Memory B cell (primary cell): Measurements from ENCODE around the gene GPHN.
A peak's percentile ranks its signal among the peaks of the same experiment; 100 is the strongest.

Source experiments
- ATAC-seq: fragments of 150-1000 bp; cut with Tn5 transposase; 2 replicates; pipeline ENCODE4 v1.10.0; 2021; ENCODE audit warnings: low read depth, mild to moderate bottlenecking, moderate library complexity
- DNase-seq, 2 donors: peaks; one replicate each; pipeline ENCODE4 v3.0.0; 2022; ENCODE audit warnings: low spot score in 2 of 2
- H3K27ac Mint-ChIP-seq: one replicate; pipeline ENCODE4 v1.8.0; 2022; ENCODE audit warnings: mild to moderate bottlenecking, moderate library complexity, mixed read lengths
- H3K27me3 Mint-ChIP-seq: one replicate; pipeline ENCODE4 v1.8.0; 2022; ENCODE audit warnings: mixed read lengths
- H3K36me3 Mint-ChIP-seq: one replicate; pipeline ENCODE4 v1.8.0; 2022; ENCODE audit warnings: mild to moderate bottlenecking, mixed read lengths
- H3K4me1 Mint-ChIP-seq: one replicate; pipeline ENCODE4 v1.8.0; 2022; ENCODE audit warnings: mixed read lengths
- H3K4me3 Mint-ChIP-seq: one replicate; pipeline ENCODE4 v1.8.0; 2022; ENCODE audit warnings: mild to moderate bottlenecking, moderate library complexity, mixed read lengths
- H3K9me3 Mint-ChIP-seq: one replicate; pipeline ENCODE4 v1.8.0; 2022; ENCODE audit warnings: mixed read lengths

GPHN gene

GRCh38 chr14:67111022-67111421 is 603.1 kb downstream of the GPHN start:
- no peak overlapping the region for H3K4me3 Mint-ChIP-seq
- no peak overlapping the region for H3K27ac Mint-ChIP-seq
- DNase-seq: no peak
- H3K9me3 Mint-ChIP-seq: peaks cover 6% of the 10 kb centered on the region
- ATAC-seq: no peak
- H3K4me1 Mint-ChIP-seq: no peaks in the 10 kb centered on the region
- peaks cover 15% of the 10 kb centered on the region for H3K36me3 Mint-ChIP-seq
- no peaks in the 10 kb centered on the region for H3K27me3 Mint-ChIP-seq

DNA sequence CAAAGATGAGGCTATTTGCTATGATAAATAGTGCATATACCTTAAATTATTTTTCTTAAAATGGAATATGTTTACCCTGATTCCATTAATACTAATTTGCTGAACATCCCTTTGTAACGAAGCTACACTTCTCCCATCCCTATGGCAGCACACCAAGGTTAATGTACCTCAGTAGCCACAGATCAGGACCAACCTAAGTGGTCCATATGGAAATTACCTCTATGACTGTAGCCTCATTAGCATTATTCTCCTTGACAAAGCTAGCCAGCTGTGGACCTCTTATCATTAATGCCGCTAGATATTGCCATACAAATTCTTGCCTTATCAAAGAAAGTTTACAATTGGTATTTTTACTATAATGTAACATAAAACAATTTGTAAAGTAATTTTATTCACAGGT is 604.4 kb downstream of the GPHN start:
- no peaks in the 10 kb centered on the region for H3K9me3 Mint-ChIP-seq
- H3K4me3 Mint-ChIP-seq: no peak overlapping the region
- no peak overlapping the region for H3K27ac Mint-ChIP-seq
- DNase-seq: no peak
- no peak for ATAC-seq
- H3K4me1 Mint-ChIP-seq: no peaks in the 10 kb centered on the region
- no peaks in the 10 kb centered on the region for H3K27me3 Mint-ChIP-seq
- peaks cover 9% of the 10 kb centered on the region for H3K36me3 Mint-ChIP-seq

DNA sequence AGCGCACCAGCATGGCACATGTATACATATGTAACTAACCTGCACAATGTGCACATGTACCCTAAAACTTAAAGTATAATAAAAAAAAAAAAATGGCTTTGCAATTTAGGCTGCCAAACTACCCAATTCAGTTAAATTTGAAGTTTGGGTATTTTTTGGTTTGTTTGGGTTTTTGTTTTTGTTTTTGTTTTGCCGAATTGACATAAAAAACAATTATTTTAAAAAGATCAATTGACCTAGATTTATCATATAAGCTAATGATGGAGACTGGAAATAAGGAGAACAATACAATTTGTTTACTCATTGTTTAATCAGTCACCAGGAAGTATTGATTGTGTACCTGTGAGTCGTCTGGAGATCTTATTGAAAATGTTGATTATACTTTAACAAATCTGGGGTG is 619.2 kb downstream of the GPHN start:
- ATAC-seq: no peak

DNA sequence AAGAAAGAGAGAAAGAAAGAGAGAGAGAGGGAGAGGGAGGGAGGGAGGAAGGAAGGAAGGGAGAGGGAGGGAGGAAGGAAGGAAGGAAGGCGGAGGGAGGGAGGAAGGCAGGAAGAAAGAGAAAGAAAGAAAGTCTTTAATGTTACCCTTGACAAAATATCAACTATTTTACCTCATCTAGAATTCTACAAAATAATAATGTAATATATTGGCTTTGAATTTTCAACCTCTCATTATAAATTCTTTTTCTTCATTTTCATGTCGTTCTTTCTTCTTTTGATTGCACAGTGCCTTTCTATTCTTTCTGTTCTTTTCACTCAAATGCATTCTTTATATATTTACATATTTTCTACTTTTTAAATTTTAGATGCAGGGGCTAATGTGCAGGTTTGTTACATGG is 621.8 kb downstream of the GPHN start:
- no peak overlapping the region for H3K4me3 Mint-ChIP-seq

More for the DNA sequence above, 619.2 kb downstream of the GPHN start:
- DNase-seq: no peak
- no peaks in the 10 kb centered on the region for H3K27me3 Mint-ChIP-seq
- H3K4me3 Mint-ChIP-seq: no peak overlapping the region
- H3K36me3 Mint-ChIP-seq: peaks cover 23% of the 10 kb centered on the region
- peaks cover 3% of the 10 kb centered on the region for H3K9me3 Mint-ChIP-seq
- no peak overlapping the region for H3K27ac Mint-ChIP-seq
- no peaks in the 10 kb centered on the region for H3K4me1 Mint-ChIP-seq

DNA sequence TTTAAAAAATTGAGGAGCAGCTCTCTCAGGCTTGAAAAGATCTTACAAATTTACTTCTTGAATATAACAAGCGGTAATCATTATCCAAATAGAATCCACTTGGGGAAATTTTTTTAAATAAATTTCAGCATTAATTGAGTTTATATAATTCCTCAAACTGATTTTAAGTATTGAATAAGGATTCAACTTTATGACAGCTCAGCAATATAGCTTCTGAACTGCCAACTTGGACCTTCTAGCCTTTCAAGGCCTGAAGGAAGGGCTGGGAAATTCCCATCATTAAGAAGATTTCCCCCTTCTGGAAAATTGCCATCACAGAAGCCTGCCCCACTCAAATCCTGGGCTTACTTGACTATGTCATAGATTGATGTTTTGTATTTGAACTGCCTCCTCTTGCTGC is 623.7 kb downstream of the GPHN start:
- DNase-seq (no peak), ATAC-seq (no peak)
- no peak overlapping the region for H3K27ac Mint-ChIP-seq
- H3K27me3 Mint-ChIP-seq: no peaks in the 10 kb centered on the region
- no peak overlapping the region for H3K4me3 Mint-ChIP-seq
- peaks cover 10% of the 10 kb centered on the region for H3K36me3 Mint-ChIP-seq
- peaks cover 2% of the 10 kb centered on the region for H3K4me1 Mint-ChIP-seq
- no peaks in the 10 kb centered on the region for H3K9me3 Mint-ChIP-seq

More for the DNA sequence above, 621.8 kb downstream of the GPHN start:
- H3K27me3 Mint-ChIP-seq: no peaks in the 10 kb centered on the region
- peaks cover 3% of the 10 kb centered on the region for H3K9me3 Mint-ChIP-seq
- DNase-seq (no peak), ATAC-seq (no peak)
- H3K4me1 Mint-ChIP-seq: peaks cover 2% of the 10 kb centered on the region
- H3K36me3 Mint-ChIP-seq: peaks cover 12% of the 10 kb centered on the region
- H3K27ac Mint-ChIP-seq: no peak overlapping the region

DNA sequence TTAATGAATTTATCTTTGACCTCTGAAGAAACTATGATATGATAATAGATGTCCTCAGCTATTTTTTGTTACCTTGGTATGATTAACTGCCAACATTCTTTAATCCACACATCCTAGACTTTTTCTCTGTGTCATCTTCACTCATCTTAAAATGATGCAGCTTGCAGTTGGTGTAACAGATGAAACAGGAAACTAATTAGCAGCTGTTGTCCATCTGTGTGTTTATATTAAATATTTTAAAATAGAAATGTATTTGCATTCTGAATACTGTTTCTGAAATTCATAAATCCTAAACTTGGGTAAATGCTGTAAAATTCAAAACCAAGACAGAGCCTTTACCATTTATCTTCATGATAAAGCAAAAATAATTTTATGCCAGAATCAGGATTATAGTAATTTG is 625.2 kb downstream of the GPHN start:
- Mint-ChIP-seq H3K4me1 (peaks cover 2% of the 10 kb centered on the region), H3K9me3 (no peaks in the 10 kb centered on the region), H3K27me3 (no peaks in the 10 kb centered on the region), H3K36me3 (peaks cover 10% of the 10 kb centered on the region), H3K27ac (no peak overlapping the region), H3K4me3 (no peak overlapping the region)
- ATAC-seq (no peak), DNase-seq (no peak)

GRCh38 chr14:67133595-67134441 is 625.9 kb downstream of the GPHN start:
- ATAC-seq: no peak
- H3K27me3 Mint-ChIP-seq: no peaks in the 10 kb centered on the region

DNA sequence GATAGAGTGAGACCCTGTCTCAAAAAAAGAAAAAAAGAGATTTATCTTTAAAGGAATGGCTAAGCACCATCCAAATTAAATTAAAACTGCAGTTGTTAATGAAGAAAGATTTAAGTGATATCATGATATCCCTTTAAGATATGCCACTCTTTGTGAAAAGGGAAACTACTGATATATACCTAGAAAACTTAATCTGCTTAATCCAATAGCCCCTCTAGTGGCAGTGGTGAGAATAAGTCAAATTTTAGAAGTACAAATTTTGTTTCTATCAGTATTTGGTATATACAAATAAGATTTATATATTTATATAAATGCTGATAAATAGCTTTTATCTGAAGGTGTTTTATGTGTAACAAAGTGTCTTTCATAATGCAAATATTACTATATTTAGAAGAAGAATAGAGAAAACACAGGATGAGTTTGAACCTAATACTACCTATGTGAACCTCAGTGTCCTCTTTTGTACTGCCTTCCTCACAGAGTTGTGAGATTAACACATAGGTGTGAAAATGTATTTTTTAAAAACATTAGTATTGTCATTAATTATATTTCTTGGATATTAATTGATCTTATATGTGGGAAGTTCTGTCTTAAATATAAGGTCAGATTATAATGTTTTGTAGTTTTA is 629.9 kb downstream of the GPHN start:
- Mint-ChIP-seq H3K27me3 (no peaks in the 10 kb centered on the region), H3K27ac (no peak overlapping the region), H3K9me3 (no peaks in the 10 kb centered on the region), H3K36me3 (peaks cover 13% of the 10 kb centered on the region), H3K4me1 (peaks cover 5% of the 10 kb centered on the region), H3K4me3 (no peak overlapping the region)
- DNase-seq: no peak
- no peak for ATAC-seq

More at GRCh38 chr14:67133595-67134441, 625.9 kb downstream of the GPHN start:
- Mint-ChIP-seq H3K27ac (no peak overlapping the region), H3K4me1 (peaks cover 2% of the 10 kb centered on the region), H3K36me3 (peaks cover 10% of the 10 kb centered on the region), H3K4me3 (no peak overlapping the region), H3K9me3 (no peaks in the 10 kb centered on the region)
- no peak for DNase-seq

DNA sequence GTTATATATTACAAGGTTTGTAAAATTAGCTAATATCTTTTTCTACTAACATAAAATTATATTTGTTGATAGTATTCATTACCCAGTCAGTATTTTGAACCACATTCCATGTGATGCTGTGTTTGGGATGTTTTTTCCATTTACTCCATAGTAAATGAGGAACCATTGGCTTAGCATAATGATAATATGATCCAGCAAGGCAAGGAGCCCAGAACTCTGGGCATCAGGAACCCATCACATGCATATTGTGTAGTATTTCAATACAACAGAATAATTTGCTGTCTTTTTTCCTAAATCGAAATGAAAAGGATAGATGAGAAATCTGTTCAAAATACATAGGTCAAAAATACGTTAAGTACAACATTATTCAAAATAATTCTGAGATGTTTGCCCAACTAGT is 632.6 kb downstream of the GPHN start:
- Mint-ChIP-seq H3K36me3 (peaks cover 18% of the 10 kb centered on the region), H3K4me3 (no peak overlapping the region), H3K27me3 (no peaks in the 10 kb centered on the region), H3K4me1 (peaks cover 2% of the 10 kb centered on the region), H3K9me3 (no peaks in the 10 kb centered on the region), H3K27ac (no peak overlapping the region)
- DNase-seq (no peak), ATAC-seq (no peak)

GRCh38 chr14:67141146-67141900 is 633.4 kb downstream of the GPHN start:
- Mint-ChIP-seq H3K36me3 (peaks cover 17% of the 10 kb centered on the region), H3K9me3 (no peaks in the 10 kb centered on the region), H3K27me3 (no peaks in the 10 kb centered on the region), H3K27ac (no peak overlapping the region), H3K4me3 (no peak overlapping the region), H3K4me1 (peaks cover 2% of the 10 kb centered on the region)
- DNase-seq: no peak
- ATAC-seq: no peak

DNA sequence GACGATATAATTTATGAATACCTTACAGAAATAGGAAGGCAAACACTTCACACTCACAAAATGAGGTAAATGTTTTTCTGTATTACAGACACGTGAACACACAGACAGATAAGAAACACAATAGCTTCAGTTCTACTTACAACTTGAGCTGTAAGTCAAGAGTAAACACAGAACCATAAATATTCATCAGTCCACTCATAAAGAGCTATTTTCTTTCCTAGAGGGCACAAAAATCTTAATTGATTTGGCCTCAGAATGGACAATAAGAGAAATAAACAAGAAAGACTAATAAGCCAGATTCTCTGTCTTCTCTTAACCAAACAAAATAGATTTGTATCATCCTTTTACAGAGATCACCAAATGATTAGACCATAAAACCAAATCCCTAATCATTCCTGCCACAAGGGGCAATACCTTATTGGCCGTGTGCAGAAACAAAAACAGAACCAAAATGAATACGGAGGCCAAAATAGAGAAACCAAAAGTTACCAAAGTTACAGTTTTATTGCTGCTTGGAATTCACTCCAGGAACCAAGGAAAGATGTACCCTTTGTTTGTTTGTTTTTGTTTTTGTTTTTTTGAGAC is 643.2 kb downstream of the GPHN start:
- no peaks in the 10 kb centered on the region for H3K27me3 Mint-ChIP-seq
- H3K4me3 Mint-ChIP-seq: no peak overlapping the region
- H3K27ac Mint-ChIP-seq: no peak overlapping the region
- no peaks in the 10 kb centered on the region for H3K4me1 Mint-ChIP-seq
- H3K36me3 Mint-ChIP-seq: peaks cover 4% of the 10 kb centered on the region
- no peak for DNase-seq
- no peak for ATAC-seq
- H3K9me3 Mint-ChIP-seq: no peaks in the 10 kb centered on the region

DNA sequence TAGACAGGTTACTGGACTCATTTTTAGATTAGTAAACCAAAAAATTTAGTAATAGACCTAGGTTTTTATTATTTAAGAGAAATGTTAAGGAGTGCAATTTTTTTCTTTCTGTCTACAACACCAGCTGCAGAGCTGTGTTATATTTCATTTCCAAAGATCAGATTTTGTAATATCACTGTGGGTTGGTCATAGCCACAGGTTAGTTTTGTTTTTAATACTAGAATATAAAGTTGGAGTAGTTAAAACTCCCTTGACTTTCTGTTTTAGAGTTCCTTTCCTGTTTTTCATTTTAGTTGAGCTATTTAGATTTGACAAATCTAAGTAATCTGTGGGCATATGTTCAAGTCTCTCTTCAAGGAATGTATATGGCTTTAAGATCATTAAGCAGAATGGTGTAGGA is 650.6 kb downstream of the GPHN start:
- H3K9me3 Mint-ChIP-seq: no peaks in the 10 kb centered on the region
- DNase-seq: no peak
- H3K4me1 Mint-ChIP-seq: no peaks in the 10 kb centered on the region
- H3K4me3 Mint-ChIP-seq: no peak overlapping the region
- H3K27me3 Mint-ChIP-seq: no peaks in the 10 kb centered on the region
- H3K36me3 Mint-ChIP-seq: no peaks in the 10 kb centered on the region
- no peak overlapping the region for H3K27ac Mint-ChIP-seq
- ATAC-seq: no peak

- Mint-ChIP-seq H3K27me3 (no peaks in the 10 kb centered on the region), H3K4me1 (no peaks in the 10 kb centered on the region), H3K9me3 (no peaks in the 10 kb centered on the region), H3K36me3 (no peaks in the 10 kb centered on the region), H3K4me3 (no peak overlapping the region), H3K27ac (no peak overlapping the region)
- ATAC-seq (no peak), DNase-seq (no peak)
Measured at GRCh38 chr14:67162385-67162784, 654.4 kb downstream of the GPHN start.

DNA sequence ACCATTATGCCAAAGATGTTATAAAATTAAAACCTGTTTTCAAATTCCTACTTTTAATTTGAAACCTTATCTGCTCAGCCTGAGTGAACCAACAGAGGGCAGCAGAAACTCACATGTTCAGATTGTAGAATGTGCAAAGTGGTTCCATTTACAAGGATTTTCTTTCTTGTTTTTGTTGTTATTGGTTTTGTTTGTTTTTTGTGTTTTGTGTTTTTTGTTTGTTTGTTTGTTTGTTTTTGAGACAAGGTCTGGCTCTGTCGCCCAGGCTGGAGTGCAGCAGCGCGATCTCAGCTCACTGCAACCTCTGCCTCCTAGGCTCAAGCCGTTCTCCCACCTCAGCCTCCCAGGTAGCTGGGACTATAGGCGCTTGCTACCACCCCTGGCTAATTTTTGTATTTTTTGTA is 658.5 kb downstream of the GPHN start:
- peaks cover 17% of the 10 kb centered on the region for H3K36me3 Mint-ChIP-seq
- DNase-seq: peak in 1 of 2 donors; percentile 20
- H3K27ac Mint-ChIP-seq: no peak overlapping the region
- no peak overlapping the region for H3K4me3 Mint-ChIP-seq
- no peak for ATAC-seq
- H3K27me3 Mint-ChIP-seq: no peaks in the 10 kb centered on the region
- no peaks in the 10 kb centered on the region for H3K4me1 Mint-ChIP-seq
- peaks cover 2% of the 10 kb centered on the region for H3K9me3 Mint-ChIP-seq
